Ovary (tissue), 3 donors: Measurements from ENCODE around the gene DHRS11.

Experiments
- EP300 ChIP-seq: sonication (generic); formaldehyde crosslinking; IDR thresholded peaks from one replicate; pipeline ENCODE4 v1.6.1; 2017; ENCODE audit warnings: antibody characterized with exemption
- POLR2A ChIP-seq: fragments of 450-650 bp; IDR thresholded peaks from one replicate; pipeline ENCODE4 v1.6.1; 2017; ENCODE audit warnings: antibody characterized with exemption, mild to moderate bottlenecking, moderate library complexity
- TF ChIP-seq, protein P1 (sequence below), 3 donors: fragments of 450-650 bp in 2 of 3; fragments of 200-600 bp in 1 of 3; IDR thresholded peaks; one replicate each; pipeline versions ENCODE4 v1.5.1 to v1.8.0; 2016 to 2022; ENCODE audit warnings: antibody characterized with exemption in 3 of 3, mild to moderate bottlenecking in 1 of 3
- donor health status: DM: no; HTN: no; CAD: no.

DNA sequence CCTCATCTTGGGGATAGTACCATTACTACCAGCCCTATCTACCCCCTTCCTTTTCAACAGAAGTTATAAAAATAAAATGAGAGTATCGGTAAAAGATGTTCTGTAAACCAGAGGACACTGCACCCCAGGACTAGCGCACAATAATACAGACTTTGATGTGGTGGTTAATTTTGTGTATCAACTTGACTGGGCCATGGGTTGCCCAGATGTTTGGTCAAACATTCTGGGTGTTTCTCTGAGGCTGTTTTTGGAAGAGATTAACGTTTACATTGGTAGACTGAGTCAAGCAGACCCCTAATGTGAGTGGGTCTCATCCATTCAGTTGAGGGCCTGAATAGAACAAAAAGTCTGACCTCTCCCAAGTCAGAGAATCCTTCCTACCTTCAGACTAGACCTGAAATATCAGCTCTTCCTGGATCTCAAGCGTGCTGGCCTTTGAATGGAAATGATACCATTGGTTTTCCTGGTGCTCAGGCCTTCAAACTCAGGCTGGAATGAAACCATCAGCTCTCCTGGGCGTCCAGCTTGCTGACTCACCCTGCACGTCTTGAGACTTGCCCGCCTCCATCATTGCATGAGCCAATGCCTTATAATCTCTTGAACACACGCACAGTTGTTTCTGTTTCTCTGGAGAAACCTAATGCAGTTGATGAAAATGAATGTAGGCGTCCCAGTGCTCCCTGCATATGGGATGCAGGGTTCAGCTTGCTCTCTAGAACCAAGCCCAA is 19.8 kb downstream of the DHRS11 start:
- TF ChIP-seq, protein P1, sequence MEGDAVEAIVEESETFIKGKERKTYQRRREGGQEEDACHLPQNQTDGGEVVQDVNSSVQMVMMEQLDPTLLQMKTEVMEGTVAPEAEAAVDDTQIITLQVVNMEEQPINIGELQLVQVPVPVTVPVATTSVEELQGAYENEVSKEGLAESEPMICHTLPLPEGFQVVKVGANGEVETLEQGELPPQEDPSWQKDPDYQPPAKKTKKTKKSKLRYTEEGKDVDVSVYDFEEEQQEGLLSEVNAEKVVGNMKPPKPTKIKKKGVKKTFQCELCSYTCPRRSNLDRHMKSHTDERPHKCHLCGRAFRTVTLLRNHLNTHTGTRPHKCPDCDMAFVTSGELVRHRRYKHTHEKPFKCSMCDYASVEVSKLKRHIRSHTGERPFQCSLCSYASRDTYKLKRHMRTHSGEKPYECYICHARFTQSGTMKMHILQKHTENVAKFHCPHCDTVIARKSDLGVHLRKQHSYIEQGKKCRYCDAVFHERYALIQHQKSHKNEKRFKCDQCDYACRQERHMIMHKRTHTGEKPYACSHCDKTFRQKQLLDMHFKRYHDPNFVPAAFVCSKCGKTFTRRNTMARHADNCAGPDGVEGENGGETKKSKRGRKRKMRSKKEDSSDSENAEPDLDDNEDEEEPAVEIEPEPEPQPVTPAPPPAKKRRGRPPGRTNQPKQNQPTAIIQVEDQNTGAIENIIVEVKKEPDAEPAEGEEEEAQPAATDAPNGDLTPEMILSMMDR (IDR thresholded peaks at IDR 0.05), result no peak
- TF ChIP-seq POLR2A (no peak), EP300 (no peak)
